ENCODE measurements around the gene GNA15. TPM values are rescaled to one million over a fixed set of nuclear protein-coding genes. Genes with fewer than 3 reads are reported as not detected.

GNA15 gene
- polyA plus RNA-seq, 3 donors: 38.7 to 45.0 (median 41.3) TPM

- Histone ChIP-seq H3K27me3 (ENCODE audit: control insufficient read depth in 2 of 2, insufficient read depth in 2 of 2, low read length in 2 of 2) (no peaks in the 10 kb centered on the region), H3K79me2 (ENCODE audit: insufficient read depth, low read length) (no peaks in the 10 kb centered on the region), H3K27ac (ENCODE audit: low read depth in 1 of 2, low read length in 2 of 2) (no peak overlapping the region), H4K20me1 (ENCODE audit: insufficient read depth, low read length) (no peaks in the 10 kb centered on the region), H3K4me3 (replicated peaks in 1 of 3; ENCODE audit: low read depth in 2 of 3, low read length in 3 of 3) (no peak overlapping the region), H3K9me3 (replicated peaks in 1 of 2; ENCODE audit: control insufficient read depth in 1 of 2, insufficient read depth in 1 of 2, low read length in 2 of 2) (no peaks in the 10 kb centered on the region), H3K4me2 (replicated peaks; ENCODE audit: extremely low read depth, low read length, poor library complexity, severe bottlenecking) (no peak overlapping the region), H3K4me1 (ENCODE audit: control insufficient read depth in 1 of 2, insufficient read depth in 2 of 2, low read length in 2 of 2) (no peaks in the 10 kb centered on the region), H2AFZ (ENCODE audit: insufficient read depth, low read depth, low read length, poor library complexity, severe bottlenecking) (no peak overlapping the region), H3K36me3 (replicated peaks in 1 of 2; ENCODE audit: control insufficient read depth in 1 of 2, insufficient read depth in 2 of 2, low read length in 2 of 2) (peaks cover 76 to 86% of the 10 kb centered on the region in 2 donors), H3K9ac (ENCODE audit: insufficient read depth, low read length, poor library complexity, severe bottlenecking) (no peak overlapping the region)
- TF ChIP-seq CTCF (IDR thresholded peaks at IDR 0.05): no peak
- Mint-ChIP-seq H3K9me3 (no peaks in the 10 kb centered on the region), H3K36me3 (peaks cover 43 to 85% of the 10 kb centered on the region in 2 donors), H3K4me3 (no peak overlapping the region), H3K4me1 (no peaks in the 10 kb centered on the region), H3K27ac (no peak overlapping the region), H3K27me3 (ENCODE audit: low read depth in 3 of 3) (no peaks in the 10 kb centered on the region)
- no peak for DNase-seq
- 97% methylated on average over 37 of the region's 43 CpGs for WGBS (ENCODE audit: insufficient coverage)
- intact Hi-C loops (cut with micrococcal nuclease): no loop called here
Observed at GRCh38 chr19:3203805-3204645, 68.2 kb downstream of the GNA15 start.

- no peak overlapping the region for H3K27ac ChIP-seq (ENCODE audit: low read depth in 1 of 2, low read length in 2 of 2)
- H3K4me1 ChIP-seq (ENCODE audit: control insufficient read depth in 1 of 2, insufficient read depth in 2 of 2, low read length in 2 of 2): no peaks in the 10 kb centered on the region
- Mint-ChIP-seq H3K4me3 (no peak overlapping the region), H3K36me3 (peaks cover 47 to 86% of the 10 kb centered on the region in 2 donors), H3K4me1 (no peaks in the 10 kb centered on the region), H3K27me3 (ENCODE audit: low read depth in 3 of 3) (peaks cover 0 to 2% (median 0%) of the 10 kb centered on the region in 3 donors), H3K27ac (no peak overlapping the region), H3K9me3 (no peaks in the 10 kb centered on the region)
- H3K36me3 ChIP-seq (replicated peaks in 1 of 2; ENCODE audit: control insufficient read depth in 1 of 2, insufficient read depth in 2 of 2, low read length in 2 of 2): peaks cover 76 to 87% of the 10 kb centered on the region in 2 donors
- H2AFZ ChIP-seq (ENCODE audit: insufficient read depth, low read depth, low read length, poor library complexity, severe bottlenecking): no peak overlapping the region
- H3K4me3 ChIP-seq (replicated peaks in 1 of 3; ENCODE audit: low read depth in 2 of 3, low read length in 3 of 3): no peak overlapping the region
- WGBS (ENCODE audit: insufficient coverage): 95% methylated on average over 35 of the region's 35 CpGs
- H3K27me3 ChIP-seq (ENCODE audit: control insufficient read depth in 2 of 2, insufficient read depth in 2 of 2, low read length in 2 of 2): no peaks in the 10 kb centered on the region
- H3K9ac ChIP-seq (ENCODE audit: insufficient read depth, low read length, poor library complexity, severe bottlenecking): no peak overlapping the region
- TF ChIP-seq CTCF (IDR thresholded peaks at IDR 0.05): no peak
- DNase-seq: no peak
- no peaks in the 10 kb centered on the region for H3K79me2 ChIP-seq (ENCODE audit: insufficient read depth, low read length)
- H3K9me3 ChIP-seq (replicated peaks in 1 of 2; ENCODE audit: control insufficient read depth in 1 of 2, insufficient read depth in 1 of 2, low read length in 2 of 2): no peaks in the 10 kb centered on the region
- no peak overlapping the region for H3K4me2 ChIP-seq (replicated peaks; ENCODE audit: extremely low read depth, low read length, poor library complexity, severe bottlenecking)
- H4K20me1 ChIP-seq (ENCODE audit: insufficient read depth, low read length): peaks cover under 1% of the 10 kb centered on the region
- intact Hi-C loops (cut with micrococcal nuclease): no loop called here
Observed at GRCh38 chr19:3204646-3205275, 68.9 kb downstream of the GNA15 start.
